Measurements from ENCODE around the gene F2R. TPM values are rescaled to one million over a fixed set of nuclear protein-coding genes. Genes with fewer than 3 reads are reported as not detected.

The F2R gene
- 103 and 104 TPM in 2 replicates for total RNA-seq (2013; cell fraction: nucleolus; rRNA removed)
- total RNA-seq (2014; rRNA removed) (5.8 and 7.2 TPM in 2 replicates), total RNA-seq (2014; rRNA removed; fragmentation: Illumina TruSeq; extraction: Trizol) (6.0 and 6.4 TPM in 2 replicates), total RNA-seq (2021) (7.3 and 7.4 TPM in 2 replicates), polyA plus RNA-seq (2011; rRNA removed) (74.6 and 75.4 TPM in 2 replicates), polyA plus RNA-seq (2014; fragmentation: Illumina TruSeq; extraction: Trizol) (8.9 and 9.2 TPM in 2 replicates), polyA plus RNA-seq (2014; fragmentation: Nextera tagmentation; extraction: Ambion mirVana) (1 to 10 TPM; 1.8 to 2.4 TPM), polyA plus RNA-seq (2014; rRNA removed) (7.4 and 8.8 TPM in 2 replicates), polyA plus RNA-seq (2016; fragmentation: Nextera tagmentation; extraction: Ambion mirVana) (10 to 100 TPM; 25.4 to 26.2 TPM), polyA minus RNA-seq (2011; rRNA and poly(A)+ RNA removed) (78.2 and 81.0 TPM in 2 replicates), Bru-seq, nascent RNA (percentile 85 among the genes with signal in this experiment), BruChase-seq, experiment 1, labeled RNA remaining after a 6-hour chase (percentile 74 among the genes with signal in this experiment), BruChase-seq, experiment 2, labeled RNA remaining after a 2-hour chase (percentile 86 among the genes with signal in this experiment)
- 1.9 TPM for polyA plus RNA-seq (2011; ENCODE audit: low read depth)
- polyA plus RNA-seq (2011; cell fraction: cytosol; rRNA removed), result 78.9 and 79.2 TPM in 2 replicates
- 21.8 and 24.3 TPM in 2 replicates for polyA plus RNA-seq (2011; cell fraction: nucleus; rRNA removed)
- polyA plus RNA-seq (2012), result 2.6 and 3.3 TPM in 2 replicates
- polyA minus RNA-seq (2011; cell fraction: cytosol; rRNA and poly(A)+ RNA removed), result 20.8 and 24.8 TPM in 2 replicates
- polyA minus RNA-seq (2011; cell fraction: nucleus; rRNA and poly(A)+ RNA removed), result 17.5 and 27.1 TPM in 2 replicates
- long read RNA-seq, experiment 1, transcript F2R-201 (2 exons, 3,821 nt), result major isoform, 10 of 20 reads
- long read RNA-seq, experiment 1, partial matches to known transcripts, result 0 of 20 reads
- long read RNA-seq, experiment 1, other reads (novel, unspliced or antisense), result 7 of 20 reads
- long read RNA-seq, experiment 2, transcript F2R-201 (2 exons, 3,821 nt), result major isoform, 36 of 53 reads
- long read RNA-seq, experiment 2, partial matches to known transcripts, result 13 of 53 reads
- long read RNA-seq, experiment 2, other reads (novel, unspliced or antisense), result 3 of 53 reads

DNA sequence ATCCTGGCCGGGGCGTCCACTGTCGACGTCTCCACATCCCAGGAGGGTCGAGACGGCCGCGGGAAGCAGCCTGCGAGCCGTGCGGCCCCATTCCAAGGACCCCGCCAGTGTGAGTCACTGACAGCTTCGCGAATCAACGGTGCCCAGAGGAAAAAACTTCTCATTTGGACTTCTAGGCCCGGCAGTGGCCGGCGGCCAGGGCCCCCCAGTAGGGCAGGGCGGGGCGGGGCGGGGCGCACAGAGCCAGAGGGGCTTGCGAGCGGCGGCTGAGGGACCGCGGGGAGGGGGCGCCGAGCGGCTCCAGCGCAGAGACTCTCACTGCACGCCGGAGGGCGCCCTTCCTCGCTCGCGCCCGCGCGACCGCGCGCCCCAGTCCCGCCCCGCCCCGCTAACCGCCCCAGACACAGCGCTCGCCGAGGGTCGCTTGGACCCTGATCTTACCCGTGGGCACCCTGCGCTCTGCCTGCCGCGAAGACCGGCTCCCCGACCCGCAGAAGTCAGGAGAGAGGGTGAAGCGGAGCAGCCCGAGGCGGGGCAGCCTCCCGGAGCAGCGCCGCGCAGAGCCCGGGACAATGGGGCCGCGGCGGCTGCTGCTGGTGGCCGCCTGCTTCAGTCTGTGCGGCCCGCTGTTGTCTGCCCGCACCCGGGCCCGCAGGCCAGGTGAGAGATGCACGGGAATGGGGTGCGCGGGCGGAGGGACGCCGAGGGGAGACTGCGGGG lies at the start of gene F2R:
F2R (plus strand) TSS at position 391 of the 720 bp plus-strand sequence; CDS start at position 573, 182 bp downstream.
- Histone ChIP-seq H3K36me3 (ENCODE audit: control insufficient read depth in 2 of 2, insufficient read depth in 2 of 2, low read length in 1 of 2) (no peaks in the 10 kb centered on the region), H3K4me2 (ENCODE audit: control insufficient read depth, insufficient read depth) (peak within 1 kb of the TSS; percentile 96), H4K20me1 (ENCODE audit: control insufficient read depth, insufficient read depth) (no peaks in the 10 kb centered on the region), H3K4me3 (peak within 1 kb of the TSS; percentile 79), H3K27me3 (replicated peaks in 1 of 2; ENCODE audit: control insufficient read depth in 2 of 2, insufficient read depth in 2 of 2, low read length in 1 of 2) (peaks cover 0 to 13% of the 10 kb centered on the region in 2 experiments; a peak in 2 of 4 replicates), H3K9ac (ENCODE audit: control insufficient read depth, insufficient read depth, low read length) (peak within 1 kb of the TSS; percentile 46), H3K79me2 (ENCODE audit: control insufficient read depth, insufficient read depth, low read length) (no peaks in the 10 kb centered on the region), H3K27ac (ENCODE audit: control insufficient read depth, insufficient read depth) (no peak within 1 kb of the TSS), H2AFZ (ENCODE audit: control insufficient read depth, low read depth, low read length) (peak within 1 kb of the TSS; percentile 78), H3K4me1 (ENCODE audit: control insufficient read depth, insufficient read depth, low read length) (peaks cover 16% of the 10 kb centered on the region), H3K9me3 (replicated peaks; ENCODE audit: control insufficient read depth, insufficient read depth, low read length) (no peaks in the 10 kb centered on the region; the same call in 1 of the 3 replicates)
- no TSS peak for BruUV-seq (replicated peaks)
- in situ Hi-C loops (cut with MboI), result loop anchor here (5.0 kb wide), 1 partner anchor 61 kb away; no protein-coding TSS in a partner anchor
- ATAC-seq, result peak; percentile 82
- ChIA-PET CTCF (interaction anchor here (1.9 to 10.7 kb wide), 3 partner anchors 11 to 59 kb away, joined by 10 to 122 read pairs (median 15); no protein-coding TSS in a partner anchor), POLR2A (interaction anchor here (1.0 to 1.4 kb wide), 2 partner anchors 17 to 23 kb away, joined by 3 to 4 read pairs; no protein-coding TSS in a partner anchor), SMC1A (ENCODE audit: uncharacterized antibody, unreplicated experiment) (interaction anchor here (1.6 to 14.6 kb wide), 4 partner anchors 18 to 59 kb away, joined by 4 to 206 read pairs (median 72); no protein-coding TSS in a partner anchor), RAD21 (ENCODE audit: unreplicated experiment) (interaction anchor here (0.6 to 11.7 kb wide), 6 partner anchors 15 to 1072 kb away, joined by 3 to 254 read pairs (median 18); no protein-coding TSS in a partner anchor)
- no peak for DNase-seq (ENCODE audit: low read depth, low spot score)
- no peak for FAIRE-seq
- intact Hi-C loops (cut with micrococcal nuclease; ENCODE audit: unreplicated experiment), result loop anchor here (1.0 to 2.0 kb wide), 4 partner anchors 17 to 115 kb away; no protein-coding TSS in a partner anchor
- under 1% methylated on average over 67 of the region's 82 CpGs for WGBS (ENCODE audit: insufficient coverage, insufficient replicate concordance, low lambda C conversion rate, missing lambda C conversion rate)
- TF ChIP-seq, protein P1, sequence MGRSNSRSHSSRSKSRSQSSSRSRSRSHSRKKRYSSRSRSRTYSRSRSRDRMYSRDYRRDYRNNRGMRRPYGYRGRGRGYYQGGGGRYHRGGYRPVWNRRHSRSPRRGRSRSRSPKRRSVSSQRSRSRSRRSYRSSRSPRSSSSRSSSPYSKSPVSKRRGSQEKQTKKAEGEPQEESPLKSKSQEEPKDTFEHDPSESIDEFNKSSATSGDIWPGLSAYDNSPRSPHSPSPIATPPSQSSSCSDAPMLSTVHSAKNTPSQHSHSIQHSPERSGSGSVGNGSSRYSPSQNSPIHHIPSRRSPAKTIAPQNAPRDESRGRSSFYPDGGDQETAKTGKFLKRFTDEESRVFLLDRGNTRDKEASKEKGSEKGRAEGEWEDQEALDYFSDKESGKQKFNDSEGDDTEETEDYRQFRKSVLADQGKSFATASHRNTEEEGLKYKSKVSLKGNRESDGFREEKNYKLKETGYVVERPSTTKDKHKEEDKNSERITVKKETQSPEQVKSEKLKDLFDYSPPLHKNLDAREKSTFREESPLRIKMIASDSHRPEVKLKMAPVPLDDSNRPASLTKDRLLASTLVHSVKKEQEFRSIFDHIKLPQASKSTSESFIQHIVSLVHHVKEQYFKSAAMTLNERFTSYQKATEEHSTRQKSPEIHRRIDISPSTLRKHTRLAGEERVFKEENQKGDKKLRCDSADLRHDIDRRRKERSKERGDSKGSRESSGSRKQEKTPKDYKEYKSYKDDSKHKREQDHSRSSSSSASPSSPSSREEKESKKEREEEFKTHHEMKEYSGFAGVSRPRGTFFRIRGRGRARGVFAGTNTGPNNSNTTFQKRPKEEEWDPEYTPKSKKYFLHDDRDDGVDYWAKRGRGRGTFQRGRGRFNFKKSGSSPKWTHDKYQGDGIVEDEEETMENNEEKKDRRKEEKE (IDR thresholded peaks at IDR 0.05), result no peak
- TF ChIP-seq IKZF1 (conservative IDR thresholded peaks at IDR 0.05) (peak; percentile 35), LARP7 (IDR thresholded peaks at IDR 0.05) (peak; percentile 68), BMI1 (IDR thresholded peaks at IDR 0.05; ENCODE audit: borderline replicate concordance) (no peak), SMARCA5 (IDR thresholded peaks at IDR 0.05) (peak; percentile 88; the same call in 1 of the 2 replicates), GATAD2B (conservative IDR thresholded peaks at IDR 0.05; ENCODE audit: low read depth) (peak; percentile 44; the same call in 1 of the 2 replicates), YY1 (IDR thresholded peaks at IDR 0.05; ENCODE audit: low read depth, low read length) (peak; percentile 54; the same call in 1 of the 2 replicates), TARDBP (IDR thresholded peaks at IDR 0.05; ENCODE audit: borderline replicate concordance) (no peak), FOXM1 (IDR thresholded peaks at IDR 0.05; ENCODE audit: low read depth, low read length) (no peak), SPI1 (IDR thresholded peaks at IDR 0.05; ENCODE audit: borderline replicate concordance, insufficient read depth, low read depth, low read length) (no peak), DPF2 (IDR thresholded peaks at IDR 0.05) (peak; percentile 43; the same call in 1 of the 2 replicates)
